AG04450 (cell line): ENCODE measurements around the gene PPP2R5B. TPM values are rescaled to one million over a fixed set of nuclear protein-coding genes. Genes with fewer than 3 reads are reported as not detected.
"Not testable (repeated sequence)": the region's sequence is repeated elsewhere in the genome, so short reads cannot be mapped to it uniquely, and the experiment has no call there.

Experiments
- CTCF ChIA-PET: fragments of 300-600, 350-600 bp; formaldehyde crosslinking; extraction: SDS; loops from one replicate; lab custom pipeline; 2022; ENCODE audit warnings: antibody characterized with exemption, inconsistent platforms; lab: Charles Lee
- POLR2A ChIA-PET: fragments of 350-600 bp; formaldehyde crosslinking; extraction: SDS; loops from one replicate; lab custom pipeline; 2021; ENCODE audit warnings: antibody characterized with exemption, inconsistent platforms; lab: Yijun Ruan, JAX
- DNase-seq: peaks from one replicate; pipeline ENCODE4 v3.0.0-alpha.2; 2011; ENCODE audit warnings: low read depth, low spot score
- H3K27ac ChIP-seq: one replicate; pipeline ENCODE4 v1.5.1; 2012; ENCODE audit warnings: low read depth, low read length, control low read depth
- H3K27me3 ChIP-seq: one replicate; pipeline ENCODE4 v1.6.0; 2012; ENCODE audit warnings: low read length; ENCODE audit not compliant: control insufficient read depth, insufficient read depth
- H3K4me3 ChIP-seq: 2 replicates; pipeline ENCODE4 v1.5.1; 2011; ENCODE audit warnings: mild to moderate bottlenecking, low read depth, low read length, control low read depth
- H3K9me3 ChIP-seq: 2 replicates; pipeline ENCODE4 v1.5.1; 2012; ENCODE audit warnings: low read length; ENCODE audit not compliant: control insufficient read depth, insufficient read depth
- polyA plus RNA-seq: library from polyadenylated mRNA; depleted of rRNA; stranded (reverse); fragments of >200 nt; gene quantifications from 2 replicates; pipeline ENCODE4 v1.2.3, GENCODE V29; 2011; rRNA removed
- small RNA-seq: library from RNA; depleted of rRNA; stranded (forward); fragments of <200 nt; gene quantifications from one replicate; pipeline ENCODE3, GENCODE V24; 2012; ENCODE audit warnings: low read depth; ENCODE audit not compliant: insufficient read length
- TF ChIP-seq, protein P1 (sequence below): IDR thresholded peaks from 2 replicates; pipeline ENCODE4 v1.5.1; 2011; ENCODE audit warnings: low read depth, low read length, control low read depth, inconsistent platforms

PPP2R5B gene
- polyA plus RNA-seq, 1 experiment, result 11.2 TPM

DNA sequence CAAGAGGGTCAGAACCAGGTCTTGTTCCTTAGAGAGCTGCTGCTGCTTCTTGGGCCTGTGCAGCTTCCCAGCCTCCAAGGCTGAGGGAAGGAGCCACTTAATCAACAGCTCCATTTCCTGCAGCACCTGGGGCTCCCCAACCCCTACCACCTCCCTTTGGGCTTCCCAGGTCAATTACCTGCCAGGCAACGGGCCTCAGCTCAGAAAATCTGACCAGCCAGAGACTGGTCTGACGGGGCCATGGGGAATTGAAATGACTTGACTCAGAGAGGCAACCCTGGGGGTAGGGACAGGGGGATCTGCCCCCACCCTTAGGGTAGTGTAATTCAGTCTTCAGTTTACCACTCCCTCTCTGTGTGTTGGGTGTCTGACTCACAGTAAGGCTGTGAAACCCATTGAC is 52.2 kb downstream of the PPP2R5B start:
- H3K27ac ChIP-seq, result no peak overlapping the region
- no peaks in the 10 kb centered on the region for H3K27me3 ChIP-seq
- POLR2A ChIA-PET, result no interaction called here
- no peak for DNase-seq
- CTCF ChIA-PET, result interaction anchor here (0.6 kb wide), 1 partner anchor 39 kb away, joined by 6 read pairs; no protein-coding TSS in a partner anchor
- TF ChIP-seq, protein P1, sequence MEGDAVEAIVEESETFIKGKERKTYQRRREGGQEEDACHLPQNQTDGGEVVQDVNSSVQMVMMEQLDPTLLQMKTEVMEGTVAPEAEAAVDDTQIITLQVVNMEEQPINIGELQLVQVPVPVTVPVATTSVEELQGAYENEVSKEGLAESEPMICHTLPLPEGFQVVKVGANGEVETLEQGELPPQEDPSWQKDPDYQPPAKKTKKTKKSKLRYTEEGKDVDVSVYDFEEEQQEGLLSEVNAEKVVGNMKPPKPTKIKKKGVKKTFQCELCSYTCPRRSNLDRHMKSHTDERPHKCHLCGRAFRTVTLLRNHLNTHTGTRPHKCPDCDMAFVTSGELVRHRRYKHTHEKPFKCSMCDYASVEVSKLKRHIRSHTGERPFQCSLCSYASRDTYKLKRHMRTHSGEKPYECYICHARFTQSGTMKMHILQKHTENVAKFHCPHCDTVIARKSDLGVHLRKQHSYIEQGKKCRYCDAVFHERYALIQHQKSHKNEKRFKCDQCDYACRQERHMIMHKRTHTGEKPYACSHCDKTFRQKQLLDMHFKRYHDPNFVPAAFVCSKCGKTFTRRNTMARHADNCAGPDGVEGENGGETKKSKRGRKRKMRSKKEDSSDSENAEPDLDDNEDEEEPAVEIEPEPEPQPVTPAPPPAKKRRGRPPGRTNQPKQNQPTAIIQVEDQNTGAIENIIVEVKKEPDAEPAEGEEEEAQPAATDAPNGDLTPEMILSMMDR, result no peak
- H3K9me3 ChIP-seq, result peaks cover 3% of the 10 kb centered on the region; the same call in 1 of the 2 replicates
- no peak overlapping the region for H3K4me3 ChIP-seq

GRCh38 chr11:64983339-64983738 is 58.9 kb downstream of the PPP2R5B start:
- CTCF ChIA-PET, H3K4me3 ChIP-seq, H3K9me3 ChIP-seq, H3K27me3 ChIP-seq, DNase-seq, H3K27ac ChIP-seq: not testable (repeated sequence)
- POLR2A ChIA-PET, result interaction anchor here (0.6 kb wide), 1 partner anchor 1632 kb away, joined by 3 read pairs; no protein-coding TSS in a partner anchor

Small RNA genes lying within 50 kb of the gene (small RNA-seq; reads per million reads assigned to genes)
- gene MIR6749, result not detected
- not detected for gene MIR6750

Other genes with a start within 250 kb of the PPP2R5B start
- not detected in 2 replicates for gene NRXN2, start 201.5 kb upstream of the PPP2R5B start, polyA plus RNA-seq
- 0.16 and 0.43 TPM in 2 replicates for gene RASGRP2, start 180.5 kb upstream of the PPP2R5B start, polyA plus RNA-seq
- gene PYGM, start 164.7 kb upstream of the PPP2R5B start, polyA plus RNA-seq, result 0.14 and 0.20 TPM in 2 replicates
- 55.9 and 56.8 TPM in 2 replicates for gene SF1, start 146.1 kb upstream of the PPP2R5B start, polyA plus RNA-seq
- gene MAP4K2, start 121.5 kb upstream of the PPP2R5B start, polyA plus RNA-seq, result 9.9 and 14.1 TPM in 2 replicates
- 15.0 and 22.3 TPM in 2 replicates for gene MEN1, start 114.1 kb upstream of the PPP2R5B start, polyA plus RNA-seq
- 0.02 and 0.04 TPM in 2 replicates for gene CDC42BPG, start 80.0 kb upstream of the PPP2R5B start, polyA plus RNA-seq
- gene EHD1, start 46.1 kb upstream of the PPP2R5B start, polyA plus RNA-seq, result 56.1 and 77.7 TPM in 2 replicates
- gene ATG2A, start 7.5 kb upstream of the PPP2R5B start, polyA plus RNA-seq, result 3.7 and 5.1 TPM in 2 replicates
- gene GPHA2, start 11.2 kb downstream of the PPP2R5B start, polyA plus RNA-seq, result not detected in 2 replicates
- not detected in 2 replicates for gene MAJIN, start 47.4 kb downstream of the PPP2R5B start, polyA plus RNA-seq
- gene BATF2, start 72.3 kb downstream of the PPP2R5B start, polyA plus RNA-seq, result 1.5 and 2.1 TPM in 2 replicates
- gene ARL2, start 89.5 kb downstream of the PPP2R5B start, polyA plus RNA-seq, result 60.7 and 76.5 TPM in 2 replicates
- 8.0 and 10.5 TPM in 2 replicates for gene SNX15, start 102.8 kb downstream of the PPP2R5B start, polyA plus RNA-seq
- gene SAC3D1, start 116.5 kb downstream of the PPP2R5B start, polyA plus RNA-seq, result 4.5 and 5.3 TPM in 2 replicates
- 9.4 and 12.0 TPM in 2 replicates for gene NAALADL1, start 133.9 kb downstream of the PPP2R5B start, polyA plus RNA-seq
- gene CDCA5, start 159.4 kb downstream of the PPP2R5B start, polyA plus RNA-seq, result 4.2 and 5.2 TPM in 2 replicates
- gene ZFPL1, start 159.5 kb downstream of the PPP2R5B start, polyA plus RNA-seq, result 30.9 and 39.1 TPM in 2 replicates
- 38.9 and 74.1 TPM in 2 replicates for gene VPS51, start 171.5 kb downstream of the PPP2R5B start, polyA plus RNA-seq
- gene TM7SF2, start 187.2 kb downstream of the PPP2R5B start, polyA plus RNA-seq, result 10.3 and 15.1 TPM in 2 replicates
- gene ZNHIT2, start 193.0 kb downstream of the PPP2R5B start, polyA plus RNA-seq, result 3.1 and 3.6 TPM in 2 replicates
- gene FAU, start 197.4 kb downstream of the PPP2R5B start, polyA plus RNA-seq, result 426 and 504 TPM in 2 replicates
- gene MRPL49, start 197.6 kb downstream of the PPP2R5B start, polyA plus RNA-seq, result 54.2 and 55.7 TPM in 2 replicates
- 18.7 and 27.7 TPM in 2 replicates for gene SYVN1, start 209.8 kb downstream of the PPP2R5B start, polyA plus RNA-seq
- not detected in 2 replicates for gene SPDYC, start 245.5 kb downstream of the PPP2R5B start, polyA plus RNA-seq